Fibroblast of the conjunctiva (primary cell): ENCODE data around the gene SLC25A6.
"Not testable (repeated sequence)": the region's sequence is repeated elsewhere in the genome, so short reads cannot be mapped to it uniquely, and the experiment has no call there.

Source experiments
- DNase-seq: peaks from one replicate; pipeline ENCODE4 v3.0.0-alpha.2; 2010; ENCODE audit warnings: low read depth

SLC25A6 gene

GRCh38 chrX:1391707-1392375 lies at the start of gene SLC25A6:
Gene SLC25A6, minus strand, starts transcription at chrX:1392113. Its CDS starts 104 bp downstream, at chrX:1392009.
- peak; percentile 97 for DNase-seq

- no peak for DNase-seq
Measured at GRCh38 chrX:1440506-1440905, 48.6 kb upstream of the SLC25A6 start.

- no peak for DNase-seq
Measured at GRCh38 chrX:1435241-1435895, 43.5 kb upstream of the SLC25A6 start.

GRCh38 chrX:1434871-1435240 lies 42.9 kb upstream of the SLC25A6 start:
- DNase-seq, result no peak

GRCh38 chrX:1433646-1434357 lies 41.9 kb upstream of the SLC25A6 start:
- no peak for DNase-seq

- DNase-seq, result no peak
Measured at GRCh38 chrX:1430451-1430850, 38.5 kb upstream of the SLC25A6 start.

GRCh38 chrX:1427756-1428155 lies 35.8 kb upstream of the SLC25A6 start:
- DNase-seq, result no peak

GRCh38 chrX:1426321-1426720 lies 34.4 kb upstream of the SLC25A6 start:
- DNase-seq, result not testable (repeated sequence)

GRCh38 chrX:1425381-1425780 lies 33.5 kb upstream of the SLC25A6 start:
- DNase-seq, result no peak

- no peak for DNase-seq
Measured at GRCh38 chrX:1424147-1424851, 32.4 kb upstream of the SLC25A6 start.

GRCh38 chrX:1423215-1423614 lies 31.3 kb upstream of the SLC25A6 start:
- DNase-seq, result no peak

GRCh38 chrX:1422135-1422465 lies 30.2 kb upstream of the SLC25A6 start:
- DNase-seq, result no peak

- DNase-seq, result no peak
Measured at GRCh38 chrX:1421433-1422134, 29.7 kb upstream of the SLC25A6 start.

- DNase-seq, result no peak
Measured at GRCh38 chrX:1420371-1420770, 28.5 kb upstream of the SLC25A6 start.

GRCh38 chrX:1419545-1420355 lies 27.8 kb upstream of the SLC25A6 start:
- no peak for DNase-seq

GRCh38 chrX:1418901-1419544 lies 27.1 kb upstream of the SLC25A6 start:
- DNase-seq, result no peak

GRCh38 chrX:1417921-1418771 lies 26.2 kb upstream of the SLC25A6 start:
- DNase-seq, result no peak

- no peak for DNase-seq
Measured at GRCh38 chrX:1416965-1417760, 25.2 kb upstream of the SLC25A6 start.

GRCh38 chrX:1416327-1416784 lies 24.4 kb upstream of the SLC25A6 start:
- no peak for DNase-seq
